ENCODE measurements around the gene ARL15. TPM values are rescaled to one million over a fixed set of nuclear protein-coding genes. Genes with fewer than 3 reads are reported as not detected.

The ARL15 gene
- total and polyA plus RNA-seq, 2 of the 8 experiments (the other 6 are each of a cell fraction or from before 2014, with no cell fraction given) = 9.9 to 21.2 TPM

DNA sequence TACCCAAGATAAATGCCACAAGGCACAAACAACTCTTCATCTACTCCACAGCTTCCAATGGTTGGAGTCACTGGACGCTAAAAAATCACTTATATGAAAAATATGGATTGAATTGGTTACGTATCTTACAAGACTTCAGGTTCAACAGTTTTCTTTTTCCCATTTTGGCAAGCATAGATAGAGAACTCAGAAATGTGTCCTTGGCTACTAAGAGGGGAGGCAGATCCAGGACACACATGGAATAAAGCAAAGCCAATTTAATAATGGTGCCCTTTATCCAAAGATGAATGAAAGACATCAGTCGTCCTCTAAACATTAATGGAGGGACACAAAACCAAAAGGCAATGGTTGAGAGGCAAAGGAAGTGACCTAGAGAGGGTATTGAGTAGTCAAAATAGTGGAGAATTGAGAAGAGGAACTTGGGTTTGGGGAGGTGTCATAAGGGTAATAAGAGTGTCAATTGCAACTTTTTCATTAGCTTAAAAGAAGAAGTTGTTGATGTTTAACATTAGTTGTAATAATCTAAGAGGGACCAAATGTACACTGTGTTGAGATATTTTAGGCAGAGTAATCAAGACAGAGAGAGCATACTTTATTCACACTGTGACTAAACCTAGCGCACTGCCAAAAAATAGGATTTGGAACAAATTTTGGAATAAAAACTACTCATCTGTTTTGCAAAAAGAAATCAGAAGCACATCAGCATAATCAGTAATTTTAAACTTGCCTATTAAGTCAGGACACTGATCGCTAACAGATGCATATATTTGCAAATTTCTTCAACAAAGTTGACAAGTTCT is 308.2 kb downstream of the ARL15 start:
- Histone ChIP-seq H2BK15ac (ENCODE audit: low read length) (no peak overlapping the region), H4K91ac (replicated peaks; ENCODE audit: insufficient read length, low read length) (no peak overlapping the region), H3K36me3 (ENCODE audit: control insufficient read depth in 2 of 4, insufficient read depth in 4 of 4, low read length in 3 of 4) (no peaks in the 10 kb centered on the region), H3K79me2 (ENCODE audit: control insufficient read depth in 1 of 2, insufficient read depth in 2 of 2, low read length in 2 of 2) (no peaks in the 10 kb centered on the region), H2AFZ (ENCODE audit: low read length) (no peak overlapping the region), H3K27ac (ENCODE audit: low read depth, low read length) (no peak overlapping the region), H4K8ac (ENCODE audit: extremely low read depth, insufficient read depth, low read length) (no peak overlapping the region), H3K4ac (replicated peaks; ENCODE audit: insufficient read length, low read depth, low read length) (no peak overlapping the region), H3K14ac (ENCODE audit: insufficient read length) (no peak overlapping the region), H3K4me3 (ENCODE audit: extremely low read depth in 1 of 4, insufficient read depth in 2 of 4, low read depth in 3 of 4, low read length in 4 of 4) (no peak overlapping the region), H2BK12ac (ENCODE audit: low read depth, low read length) (no peak overlapping the region), H3K23me2 (ENCODE audit: low read depth, low read length) (no peaks in the 10 kb centered on the region), H3K23ac (ENCODE audit: insufficient read length) (no peak overlapping the region), H2BK120ac (replicated peaks; ENCODE audit: low read depth, low read length) (no peak overlapping the region), H4K20me1 (replicated peaks in 1 of 2; ENCODE audit: control insufficient read depth in 1 of 2, insufficient read depth in 2 of 2, low read length in 2 of 2) (no peaks in the 10 kb centered on the region), H2AK5ac (ENCODE audit: low read depth, low read length) (no peak overlapping the region), H3K9ac (replicated peaks in 1 of 4; ENCODE audit: extremely low read depth in 1 of 4, low read depth in 3 of 4, low read length in 3 of 4) (no peak overlapping the region), H4K5ac (ENCODE audit: insufficient read length, low read depth, low read length) (no peak overlapping the region), H3K56ac (replicated peaks; ENCODE audit: insufficient read length, low read depth, low read length) (no peak overlapping the region), H3K4me2 (ENCODE audit: insufficient read depth in 1 of 2, low read depth in 2 of 2, low read length in 2 of 2) (no peak overlapping the region), H3K9me3 (ENCODE audit: insufficient read depth in 2 of 2, low read depth in 1 of 2, low read length in 1 of 2) (no peaks in the 10 kb centered on the region), H2BK20ac (ENCODE audit: low read length) (no peak overlapping the region), H3K4me1 (replicated peaks in 1 of 4; ENCODE audit: control insufficient read depth in 3 of 4, insufficient read depth in 4 of 4, low read length in 3 of 4) (peaks cover 2 to 8% (median 5%) of the 10 kb centered on the region in 4 experiments; a peak in 6 of 7 replicates), H3K18ac (ENCODE audit: extremely low read depth, low read length) (0 out of 2 replicates have a peak overlapping the region, but pooled peaks have one; percentile 21), H3K27me3 (replicated peaks in 1 of 4; ENCODE audit: control insufficient read depth in 3 of 4, extremely low read depth in 1 of 4, insufficient read depth in 3 of 4, low read length in 3 of 4) (no peaks in the 10 kb centered on the region), H3K79me1 (ENCODE audit: low read depth, low read length) (no peaks in the 10 kb centered on the region), H2BK5ac (ENCODE audit: low read depth, low read length) (no peak overlapping the region)
- no peak for FAIRE-seq
- no peak for DNase-seq (ENCODE audit: low read depth in 1 of 2, low spot score in 2 of 2)
- CTCF ChIA-PET (ENCODE audit: partially characterized antibody) = interaction anchor here (0.6 to 1.2 kb wide), 3 partner anchors 10 to 277 kb away, joined by 3 to 4 read pairs (median 3); no protein-coding TSS in a partner anchor
- POLR2A ChIA-PET (ENCODE audit: partially characterized antibody) = no interaction called here
- WGBS, 2 experiments (ENCODE audit: extremely low coverage in 1 of 2, insufficient coverage in 1 of 2, insufficient read length in 1 of 2, insufficient replicate concordance in 2 of 2, low coverage in 1 of 2, low lambda C conversion rate in 2 of 2, missing lambda C conversion rate in 1 of 2) = 91% methylated on average over 5 of the region's 5 CpGs; no CpG with 5 or more reads in 1 of the 2 experiments
- TF ChIP-seq, protein P1, sequence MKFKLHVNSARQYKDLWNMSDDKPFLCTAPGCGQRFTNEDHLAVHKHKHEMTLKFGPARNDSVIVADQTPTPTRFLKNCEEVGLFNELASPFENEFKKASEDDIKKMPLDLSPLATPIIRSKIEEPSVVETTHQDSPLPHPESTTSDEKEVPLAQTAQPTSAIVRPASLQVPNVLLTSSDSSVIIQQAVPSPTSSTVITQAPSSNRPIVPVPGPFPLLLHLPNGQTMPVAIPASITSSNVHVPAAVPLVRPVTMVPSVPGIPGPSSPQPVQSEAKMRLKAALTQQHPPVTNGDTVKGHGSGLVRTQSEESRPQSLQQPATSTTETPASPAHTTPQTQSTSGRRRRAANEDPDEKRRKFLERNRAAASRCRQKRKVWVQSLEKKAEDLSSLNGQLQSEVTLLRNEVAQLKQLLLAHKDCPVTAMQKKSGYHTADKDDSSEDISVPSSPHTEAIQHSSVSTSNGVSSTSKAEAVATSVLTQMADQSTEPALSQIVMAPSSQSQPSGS (IDR thresholded peaks at IDR 0.05; ENCODE audit: low read length) = no peak
- TF ChIP-seq SP2 (IDR thresholded peaks at IDR 0.05; ENCODE audit: low read length) (no peak), SUZ12 (IDR thresholded peaks at IDR 0.05; ENCODE audit: low read length) (no peak), HDAC2 (IDR thresholded peaks at IDR 0.05; ENCODE audit: borderline replicate concordance in 1 of 2, low read depth in 2 of 2, low read length in 2 of 2) (no peak), NANOG (IDR thresholded peaks at IDR 0.05; ENCODE audit: insufficient read depth, low read depth, low read length, poor library complexity, severe bottlenecking) (no peak), RBBP5 (IDR thresholded peaks at IDR 0.05; ENCODE audit: borderline replicate concordance, low read depth, low read length) (no peak), FOSL1 (IDR thresholded peaks at IDR 0.05; ENCODE audit: insufficient read depth, low read depth, low read length) (no peak), SIX5 (IDR thresholded peaks at IDR 0.05; ENCODE audit: low read depth, low read length) (no peak)

Data from H1 (cell line).